ENCODE measurements around the gene KCNK15.
"Not testable (repeated sequence)": the region's sequence is repeated elsewhere in the genome, so short reads cannot be mapped to it uniquely, and the experiment has no call there.

Gene KCNK15

GRCh38 chr20:44745598-44746366 is at the start of gene KCNK15:
KCNK15 (plus strand) TSS chr20:44745865; CDS start chr20:44745911, 46 bp downstream.
- peak in 2 of 4 experiments; percentile 31 to 37 for DNase-seq (ENCODE audit: low read depth in 4 of 4, low spot score in 1 of 4)

- DNase-seq (ENCODE audit: low read depth in 4 of 4, low spot score in 1 of 4) = no peak
These were observed 49.4 kb upstream of the KCNK15 start for GRCh38 chr20:44696315-44696714.

GRCh38 chr20:44697041-44697440 is 48.6 kb upstream of the KCNK15 start:
- not testable (repeated sequence) for DNase-seq (ENCODE audit: low read depth in 4 of 4, low spot score in 1 of 4)

- no peak for DNase-seq (ENCODE audit: low read depth in 4 of 4, low spot score in 1 of 4)
These were observed 47.3 kb upstream of the KCNK15 start for GRCh38 chr20:44698351-44698750.

GRCh38 chr20:44700306-44700705 is 45.4 kb upstream of the KCNK15 start:
- DNase-seq (ENCODE audit: low read depth in 4 of 4, low spot score in 1 of 4) = no peak

- DNase-seq (ENCODE audit: low read depth in 4 of 4, low spot score in 1 of 4) = no peak
These were observed 44.4 kb upstream of the KCNK15 start for GRCh38 chr20:44701118-44701857.

- no peak for DNase-seq (ENCODE audit: low read depth in 4 of 4, low spot score in 1 of 4)
These were observed 43.8 kb upstream of the KCNK15 start for GRCh38 chr20:44701858-44702256.

- no peak for DNase-seq (ENCODE audit: low read depth in 4 of 4, low spot score in 1 of 4)
These were observed 42.9 kb upstream of the KCNK15 start for GRCh38 chr20:44702776-44703175.

GRCh38 chr20:44703183-44703925 is 42.3 kb upstream of the KCNK15 start:
- no peak for DNase-seq (ENCODE audit: low read depth in 4 of 4, low spot score in 1 of 4)

- no peak for DNase-seq (ENCODE audit: low read depth in 4 of 4, low spot score in 1 of 4)
These were observed 41.6 kb upstream of the KCNK15 start for GRCh38 chr20:44703956-44704488.

- no peak for DNase-seq (ENCODE audit: low read depth in 4 of 4, low spot score in 1 of 4)
These were observed 41.1 kb upstream of the KCNK15 start for GRCh38 chr20:44704551-44704971.

GRCh38 chr20:44705364-44706094 is 40.1 kb upstream of the KCNK15 start:
- DNase-seq (ENCODE audit: low read depth in 4 of 4, low spot score in 1 of 4) = no peak

GRCh38 chr20:44706301-44707017 is 39.2 kb upstream of the KCNK15 start:
- no peak for DNase-seq (ENCODE audit: low read depth in 4 of 4, low spot score in 1 of 4)

- DNase-seq (ENCODE audit: low read depth in 4 of 4, low spot score in 1 of 4) = no peak
These were observed 38.6 kb upstream of the KCNK15 start for GRCh38 chr20:44707018-44707579.

- DNase-seq (ENCODE audit: low read depth in 4 of 4, low spot score in 1 of 4) = no peak
These were observed 36.3 kb upstream of the KCNK15 start for GRCh38 chr20:44709380-44709779.

- DNase-seq (ENCODE audit: low read depth in 4 of 4, low spot score in 1 of 4) = no peak
These were observed 35.9 kb upstream of the KCNK15 start for GRCh38 chr20:44709797-44710196.

GRCh38 chr20:44711237-44711636 is 34.4 kb upstream of the KCNK15 start:
- no peak for DNase-seq (ENCODE audit: low read depth in 4 of 4, low spot score in 1 of 4)

GRCh38 chr20:44714102-44714700 is 31.5 kb upstream of the KCNK15 start:
- no peak for DNase-seq (ENCODE audit: low read depth in 4 of 4, low spot score in 1 of 4)

Data from stimulated activated CD4-positive, alpha-beta T cell treated with anti-CD3 and anti-CD28 coated beads, Interleukin-1b, Interleukin-23, amount 100 ng/mL, for 24 hours (primary cell).